HG02759 (cell line): Measurements from ENCODE around the gene NAPG.
"Not testable (repeated sequence)": the region's sequence is repeated elsewhere in the genome, so short reads cannot be mapped to it uniquely, and the experiment has no call there.

ENCODE experiments used
- ATAC-seq: cut with Tn5 transposase; IDR thresholded peaks from one replicate; pipeline ENCODE4 v1.9.1; 2021; ENCODE audit warnings: mild to moderate bottlenecking, moderate library complexity; ENCODE audit not compliant: unreplicated experiment

Gene NAPG

DNA sequence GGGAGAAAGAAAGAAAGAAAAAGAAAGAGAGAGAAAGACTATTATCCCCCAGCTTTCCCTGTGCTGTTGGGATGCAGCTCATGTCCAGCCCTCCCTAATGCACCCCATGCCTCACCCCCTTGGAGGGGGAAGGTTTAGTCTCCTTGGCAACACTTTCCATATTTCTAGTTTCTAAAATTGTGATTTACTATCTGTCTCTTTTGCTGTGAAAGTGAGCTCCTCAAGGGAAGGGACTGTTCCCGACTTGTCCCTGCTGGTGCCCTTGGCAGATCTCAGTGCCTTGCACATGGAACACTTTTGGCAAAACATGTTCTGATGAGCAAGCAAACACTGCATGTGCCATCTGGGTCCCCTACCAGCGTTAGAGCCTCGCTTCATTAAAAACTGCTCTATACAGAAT lies 11.7 kb upstream of the NAPG start:
- ATAC-seq: no peak

- ATAC-seq: no peak
These were observed 11.2 kb upstream of the NAPG start for GRCh38 chr18:10514601-10515000.

GRCh38 chr18:10515456-10515855 lies 10.4 kb upstream of the NAPG start:
- ATAC-seq: no peak

DNA sequence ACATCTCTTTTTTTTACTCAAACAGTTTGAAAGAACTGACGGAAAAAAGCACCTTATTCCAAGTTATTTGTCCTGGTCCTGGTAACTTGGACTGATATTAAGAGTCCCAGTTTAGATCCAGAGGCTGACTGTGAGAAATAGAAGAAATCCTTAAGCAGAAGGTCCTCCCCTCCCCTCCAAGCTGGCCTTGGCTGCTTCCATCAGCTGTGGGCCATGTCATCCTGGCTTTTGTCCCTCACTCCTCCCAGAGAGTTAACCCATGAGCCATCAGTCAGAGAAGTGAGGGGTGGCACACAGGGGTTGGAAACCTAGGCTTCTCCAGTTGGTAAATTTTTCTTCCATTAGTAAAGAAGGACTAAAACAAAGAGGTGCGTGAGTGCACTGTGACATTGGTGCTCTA lies 9.7 kb upstream of the NAPG start:
- no peak for ATAC-seq

DNA sequence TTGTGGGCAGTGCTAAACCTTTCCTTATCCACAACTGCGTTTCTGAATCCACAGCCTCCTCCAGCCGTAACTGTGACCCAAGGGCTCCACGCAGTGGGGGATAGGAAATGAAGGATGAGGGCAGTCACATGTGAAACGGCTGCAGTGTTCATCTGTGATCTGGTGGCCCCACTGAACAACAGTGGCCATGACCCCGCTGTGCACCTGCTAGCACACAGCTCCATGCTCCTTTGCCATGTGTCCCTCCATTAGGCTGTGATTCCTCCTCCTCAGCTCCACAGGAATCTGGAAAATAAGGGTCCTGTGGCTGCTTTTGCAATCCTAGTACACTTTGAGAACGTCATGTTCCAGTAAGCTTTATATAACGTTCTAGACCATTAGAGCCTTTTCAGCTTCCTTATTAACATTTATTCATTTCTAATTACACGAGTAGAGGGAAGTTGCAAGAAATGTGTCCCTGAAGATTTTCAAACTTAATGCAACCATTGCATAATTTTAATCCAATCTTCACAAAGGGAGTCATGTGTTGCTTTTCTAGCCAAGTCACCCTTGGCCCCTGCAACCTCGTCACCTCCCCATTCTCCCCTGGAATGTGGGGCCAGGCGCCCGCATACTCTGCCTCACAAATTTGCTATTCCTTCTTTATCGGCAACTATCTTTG lies 7.1 kb upstream of the NAPG start:
- ATAC-seq: no peak

DNA sequence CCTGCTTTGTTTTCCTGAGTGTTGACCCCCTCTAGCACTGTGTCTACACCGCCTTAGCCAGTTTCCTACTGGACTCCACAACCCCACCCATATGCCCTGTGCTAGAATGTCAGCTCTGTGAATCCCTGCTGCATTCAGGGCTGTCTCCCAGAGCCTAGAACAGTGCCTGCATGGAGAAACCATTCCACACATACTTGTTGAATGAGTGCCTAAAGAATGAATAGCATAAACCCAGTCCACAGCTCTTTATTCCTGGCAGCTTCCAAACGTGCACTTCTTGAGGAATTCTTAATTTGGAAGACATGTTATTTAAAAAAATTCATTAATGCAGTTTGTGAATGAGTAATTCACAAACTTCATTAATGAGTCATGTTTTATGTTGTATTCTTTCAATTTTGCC lies 6.5 kb upstream of the NAPG start:
- ATAC-seq: no peak

DNA sequence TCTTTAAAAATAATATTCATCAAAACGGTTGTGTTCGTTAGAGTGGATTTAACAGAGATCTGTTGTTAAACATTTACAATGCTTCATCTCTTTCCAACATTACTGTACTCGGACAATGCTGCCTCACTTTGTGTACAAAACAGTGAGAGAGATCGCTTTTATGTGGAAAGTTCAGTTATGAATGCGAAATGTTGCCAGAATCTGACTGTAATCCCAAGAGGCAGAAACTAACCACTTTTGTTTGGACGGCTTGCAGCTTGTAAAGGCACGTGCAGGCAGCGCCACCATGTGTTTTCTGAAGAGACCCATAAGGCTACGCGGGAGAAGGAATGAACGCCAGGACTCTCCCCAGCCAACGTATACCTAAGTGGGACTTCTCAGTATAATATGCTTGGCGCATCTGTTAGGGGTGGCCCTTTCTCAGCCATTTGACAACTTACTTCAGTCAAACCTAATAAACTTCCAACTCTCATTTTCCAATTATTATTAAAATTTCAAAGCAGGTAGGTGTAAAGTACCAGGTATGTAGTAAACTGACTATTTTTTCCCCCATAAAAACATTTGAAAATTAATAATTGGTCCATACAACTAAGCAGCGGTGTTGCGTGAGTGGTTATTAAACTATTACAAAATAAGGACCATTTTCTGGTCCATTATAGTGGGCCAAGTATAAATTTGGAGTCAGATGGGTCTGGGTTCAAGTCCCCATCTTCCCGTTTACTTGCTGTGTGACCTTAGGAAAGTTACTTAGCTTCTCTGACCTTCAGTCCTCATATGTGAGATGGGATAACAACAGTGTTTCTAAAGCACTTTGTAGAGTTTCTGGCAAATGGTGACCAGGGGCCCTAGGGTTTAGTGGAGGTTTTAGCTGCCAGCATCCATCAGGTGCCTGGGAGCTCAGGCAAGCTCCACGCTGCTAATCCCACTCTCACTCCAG lies 5.6 kb upstream of the NAPG start:
- peak; percentile 91 for ATAC-seq

DNA sequence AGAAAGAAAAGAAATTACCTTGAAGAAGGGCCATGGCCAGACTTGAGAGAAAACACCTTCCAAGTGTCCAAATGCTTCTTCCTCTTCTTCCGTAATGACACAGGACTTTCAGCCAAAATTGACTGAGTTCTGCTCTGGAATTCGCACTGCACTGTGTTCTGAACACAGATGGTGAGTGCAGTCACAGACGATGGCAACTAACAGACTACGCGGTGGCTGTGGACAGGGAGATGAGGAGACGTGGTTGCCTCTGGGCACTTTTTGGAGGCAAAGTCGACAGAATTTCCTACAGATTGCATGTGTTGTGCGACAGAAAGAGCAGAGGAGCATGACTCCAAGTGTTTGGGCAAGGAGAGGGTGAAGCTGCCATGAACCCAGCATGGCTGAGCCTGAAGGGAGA lies 4.3 kb upstream of the NAPG start:
- ATAC-seq: no peak

DNA sequence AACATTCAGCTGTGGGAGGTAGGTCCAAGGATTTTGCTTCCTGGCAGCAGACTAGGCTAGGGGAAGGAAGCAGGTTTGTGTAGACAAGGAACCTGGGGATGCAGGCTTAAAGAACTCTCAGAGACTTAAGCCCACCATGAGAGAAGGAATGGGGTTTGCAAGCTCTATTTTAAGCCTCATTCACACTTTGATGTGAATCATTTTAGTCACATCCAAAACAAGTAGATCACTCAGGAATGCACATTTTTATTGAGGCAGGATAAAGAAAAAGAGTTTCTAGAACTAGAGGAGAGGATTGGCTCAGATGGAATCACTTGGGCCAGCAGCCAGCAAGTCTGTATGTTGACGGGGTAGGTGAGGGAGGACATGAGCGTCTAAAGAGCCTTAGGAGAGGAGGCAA lies 3.3 kb upstream of the NAPG start:
- ATAC-seq: no peak

GRCh38 chr18:10523544-10523943 lies 2.3 kb upstream of the NAPG start:
- ATAC-seq: no peak

- ATAC-seq: no peak
These were observed 1.1 kb upstream of the NAPG start for GRCh38 chr18:10524507-10525370.

DNA sequence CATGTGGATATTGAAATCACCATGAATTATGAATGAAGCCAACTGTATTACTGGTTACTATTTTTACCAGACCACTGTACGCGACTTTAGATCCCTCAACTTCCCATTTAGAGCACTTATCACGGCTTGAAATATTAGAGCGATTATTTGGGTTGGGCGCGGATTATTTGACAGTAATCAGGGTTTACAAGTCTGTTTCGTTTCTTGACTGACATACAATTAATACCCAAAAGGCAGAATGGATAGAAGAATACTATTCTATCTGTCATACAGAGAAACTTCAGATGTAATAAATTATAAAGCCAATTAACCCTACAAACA lies 496 bp upstream of the NAPG start:
- no peak for ATAC-seq

- ATAC-seq: no peak
These were observed 728 bp downstream of the NAPG start for GRCh38 chr18:10526561-10526949.

DNA sequence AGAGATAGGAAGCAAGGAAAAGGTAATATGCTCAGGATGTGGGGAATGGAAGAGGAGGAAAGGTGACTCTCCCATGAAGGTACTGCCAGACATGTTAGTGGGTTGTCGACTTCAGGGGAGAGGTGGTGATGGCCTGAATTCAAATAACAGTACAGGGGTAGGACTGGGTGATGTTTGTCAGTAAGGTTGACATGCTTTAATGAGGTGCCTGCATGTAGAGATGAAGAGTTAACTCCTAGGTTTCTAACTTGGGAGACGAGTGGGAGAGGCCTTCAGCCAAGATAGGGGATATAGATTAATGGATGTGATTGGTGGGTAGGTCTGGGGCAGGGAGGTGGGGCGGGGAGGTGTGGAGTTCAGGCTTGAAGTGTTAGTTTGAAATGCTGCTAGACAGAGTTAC lies 2.6 kb downstream of the NAPG start:
- no peak for ATAC-seq

DNA sequence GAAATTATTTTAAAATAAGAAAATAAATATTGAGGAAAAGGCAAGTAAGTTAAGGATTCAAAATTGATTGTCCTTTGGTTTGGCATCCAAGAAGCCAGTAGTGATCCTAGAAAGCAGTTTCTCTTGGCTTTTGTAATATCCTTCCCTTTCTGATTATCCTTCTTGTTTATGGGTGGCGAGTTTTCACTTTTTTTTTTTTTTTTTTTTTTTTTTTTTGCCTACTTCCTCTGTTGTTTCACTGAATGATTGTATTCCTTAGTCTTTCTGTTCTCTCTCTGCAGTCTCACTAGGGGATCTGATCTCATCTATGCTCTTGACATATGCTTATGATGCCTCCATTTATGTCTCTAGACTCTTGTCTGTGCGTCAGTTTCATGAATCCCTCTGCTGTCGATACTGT lies 4.2 kb downstream of the NAPG start:
- no peak for ATAC-seq

- no peak for ATAC-seq
These were observed 5.0 kb downstream of the NAPG start for GRCh38 chr18:10530852-10531251.

GRCh38 chr18:10533111-10533510 lies 7.3 kb downstream of the NAPG start:
- ATAC-seq: no peak

- ATAC-seq: no peak
These were observed 10.5 kb downstream of the NAPG start for GRCh38 chr18:10536280-10536679.

GRCh38 chr18:10537765-10538164 lies 11.9 kb downstream of the NAPG start:
- no peak for ATAC-seq

- not testable (repeated sequence) for ATAC-seq
These were observed 13.3 kb downstream of the NAPG start for GRCh38 chr18:10539124-10539523.

- ATAC-seq: no peak
These were observed 17.4 kb downstream of the NAPG start for GRCh38 chr18:10543277-10543676.
